Memory B cell (primary cell): ENCODE measurements around the gene CCDC107.

ENCODE experiments used
- ATAC-seq: fragments of 150-1000 bp; cut with Tn5 transposase; 2 replicates; pipeline ENCODE4 v1.10.0; 2021; ENCODE audit warnings: low read depth, mild to moderate bottlenecking, moderate library complexity
- DNase-seq, 2 donors: peaks; one replicate each; pipeline ENCODE4 v3.0.0; 2022; ENCODE audit warnings: low spot score in 2 of 2
- H3K27ac Mint-ChIP-seq: one replicate; pipeline ENCODE4 v1.8.0; 2022; ENCODE audit warnings: mild to moderate bottlenecking, moderate library complexity, mixed read lengths
- H3K27me3 Mint-ChIP-seq: one replicate; pipeline ENCODE4 v1.8.0; 2022; ENCODE audit warnings: mixed read lengths
- H3K36me3 Mint-ChIP-seq: one replicate; pipeline ENCODE4 v1.8.0; 2022; ENCODE audit warnings: mild to moderate bottlenecking, mixed read lengths
- H3K4me1 Mint-ChIP-seq: one replicate; pipeline ENCODE4 v1.8.0; 2022; ENCODE audit warnings: mixed read lengths
- H3K4me3 Mint-ChIP-seq: one replicate; pipeline ENCODE4 v1.8.0; 2022; ENCODE audit warnings: mild to moderate bottlenecking, moderate library complexity, mixed read lengths
- H3K9me3 Mint-ChIP-seq: one replicate; pipeline ENCODE4 v1.8.0; 2022; ENCODE audit warnings: mixed read lengths

Gene CCDC107

GRCh38 chr9:35660966-35661415 lies 2.9 kb downstream of the CCDC107 start:
- peak overlapping the region; percentile 13 for H3K27ac Mint-ChIP-seq
- peaks cover 7% of the 10 kb centered on the region for H3K36me3 Mint-ChIP-seq
- no peak overlapping the region for H3K4me3 Mint-ChIP-seq
- no peaks in the 10 kb centered on the region for H3K9me3 Mint-ChIP-seq
- DNase-seq (no peak), ATAC-seq (no peak)
- H3K27me3 Mint-ChIP-seq = no peaks in the 10 kb centered on the region
- H3K4me1 Mint-ChIP-seq = peaks cover 41% of the 10 kb centered on the region

DNA sequence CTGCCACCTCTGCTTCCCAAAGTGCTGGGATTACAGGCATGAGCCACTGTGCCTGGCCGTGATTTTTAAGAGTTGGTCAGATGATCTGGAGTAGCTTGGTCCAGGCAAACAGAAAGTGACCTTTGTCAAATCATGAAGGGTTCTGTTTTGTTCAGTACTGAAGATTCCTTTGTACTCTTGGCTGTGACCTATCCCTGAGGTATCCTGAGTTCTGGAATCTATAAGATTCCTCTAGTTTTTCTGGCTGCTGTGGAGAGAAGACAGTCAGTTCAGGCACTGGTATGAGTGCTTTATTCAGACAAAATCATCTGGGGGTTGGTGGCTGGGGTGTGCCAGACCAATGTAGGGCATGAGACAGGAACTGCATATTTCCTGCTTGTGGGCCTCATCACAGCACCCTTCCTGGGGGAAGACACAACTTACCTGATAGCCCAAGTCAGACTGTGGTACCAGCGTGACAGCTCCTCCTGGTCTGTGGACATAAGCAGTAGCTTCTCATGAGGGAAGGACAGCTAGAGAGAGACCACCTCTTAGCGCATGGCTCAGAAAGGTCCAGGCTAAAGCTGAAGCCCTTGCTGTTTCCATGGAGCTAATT lies 3.8 kb downstream of the CCDC107 start:
- Mint-ChIP-seq H3K9me3 (no peaks in the 10 kb centered on the region), H3K4me3 (no peak overlapping the region)
- DNase-seq = no peak

GRCh38 chr9:35662437-35662836 lies 4.3 kb downstream of the CCDC107 start:
- Mint-ChIP-seq H3K27ac (peak overlapping the region; percentile 13), H3K36me3 (peaks cover 7% of the 10 kb centered on the region), H3K4me1 (peaks cover 40% of the 10 kb centered on the region), H3K9me3 (no peaks in the 10 kb centered on the region), H3K27me3 (no peaks in the 10 kb centered on the region), H3K4me3 (no peak overlapping the region)
- ATAC-seq = no peak
- no peak for DNase-seq

More for the DNA sequence above, 3.8 kb downstream of the CCDC107 start:
- H3K4me1 Mint-ChIP-seq = peaks cover 44% of the 10 kb centered on the region
- no peaks in the 10 kb centered on the region for H3K27me3 Mint-ChIP-seq
- peak overlapping the region; percentile 13 for H3K27ac Mint-ChIP-seq
- H3K36me3 Mint-ChIP-seq = peaks cover 7% of the 10 kb centered on the region
- ATAC-seq = no peak

- peaks cover 7% of the 10 kb centered on the region for H3K36me3 Mint-ChIP-seq
- no peaks in the 10 kb centered on the region for H3K27me3 Mint-ChIP-seq
- H3K4me1 Mint-ChIP-seq = peaks cover 24% of the 10 kb centered on the region
- no peaks in the 10 kb centered on the region for H3K9me3 Mint-ChIP-seq
- H3K4me3 Mint-ChIP-seq = peak within 1 kb of the TSS; percentile 83
- ATAC-seq = peak; percentile 58
- DNase-seq = no peak
- H3K27ac Mint-ChIP-seq = peak within 1 kb of the TSS; percentile 22
These were observed 6.7 kb downstream of the CCDC107 start, which contains the start of gene ARHGEF39 for GRCh38 chr9:35664531-35665470. Gene ARHGEF39, minus strand, starts transcription at chr9:35665195. Its CDS starts 26 bp downstream, at chr9:35665169.

- peak overlapping the region; percentile 22 for H3K27ac Mint-ChIP-seq
- H3K9me3 Mint-ChIP-seq = no peaks in the 10 kb centered on the region
- H3K27me3 Mint-ChIP-seq = no peaks in the 10 kb centered on the region
- peak overlapping the region; percentile 83 for H3K4me3 Mint-ChIP-seq
- ATAC-seq (no peak), DNase-seq (no peak)
- H3K36me3 Mint-ChIP-seq = peaks cover 5% of the 10 kb centered on the region
- peaks cover 24% of the 10 kb centered on the region for H3K4me1 Mint-ChIP-seq
These were observed 7.4 kb downstream of the CCDC107 start for GRCh38 chr9:35665471-35665818.

- Mint-ChIP-seq H3K36me3 (no peaks in the 10 kb centered on the region), H3K4me3 (peak overlapping the region; percentile 83), H3K9me3 (no peaks in the 10 kb centered on the region), H3K4me1 (peaks cover 24% of the 10 kb centered on the region), H3K27me3 (no peaks in the 10 kb centered on the region), H3K27ac (no peak overlapping the region)
- ATAC-seq (no peak), DNase-seq (no peak)
These were observed 8.0 kb downstream of the CCDC107 start for GRCh38 chr9:35666045-35666444.

DNA sequence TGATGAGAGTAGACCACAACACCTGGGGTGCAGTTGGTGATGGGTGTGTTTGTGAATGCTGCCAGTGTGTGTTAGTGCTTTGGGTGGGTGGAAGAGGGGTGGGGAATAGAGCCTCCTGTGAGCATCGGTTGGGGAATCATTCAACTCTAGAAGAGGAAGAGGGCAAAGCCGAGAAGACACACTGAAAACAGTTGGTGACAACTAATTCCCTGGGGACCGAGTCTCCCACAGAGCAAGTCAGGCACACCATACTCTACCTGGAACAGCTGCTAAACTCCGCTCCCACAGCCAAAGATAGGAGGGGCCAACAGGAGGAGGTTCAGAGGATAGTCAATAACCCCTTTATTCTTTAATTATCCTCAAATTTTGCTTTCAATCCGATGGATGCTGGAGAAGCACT lies 8.5 kb downstream of the CCDC107 start:
- H3K4me1 Mint-ChIP-seq = peaks cover 24% of the 10 kb centered on the region
- H3K9me3 Mint-ChIP-seq = no peaks in the 10 kb centered on the region
- ATAC-seq (peak; percentile 52), DNase-seq (no peak)
- no peaks in the 10 kb centered on the region for H3K27me3 Mint-ChIP-seq
- no peak overlapping the region for H3K4me3 Mint-ChIP-seq
- H3K27ac Mint-ChIP-seq = no peak overlapping the region
- H3K36me3 Mint-ChIP-seq = no peaks in the 10 kb centered on the region

DNA sequence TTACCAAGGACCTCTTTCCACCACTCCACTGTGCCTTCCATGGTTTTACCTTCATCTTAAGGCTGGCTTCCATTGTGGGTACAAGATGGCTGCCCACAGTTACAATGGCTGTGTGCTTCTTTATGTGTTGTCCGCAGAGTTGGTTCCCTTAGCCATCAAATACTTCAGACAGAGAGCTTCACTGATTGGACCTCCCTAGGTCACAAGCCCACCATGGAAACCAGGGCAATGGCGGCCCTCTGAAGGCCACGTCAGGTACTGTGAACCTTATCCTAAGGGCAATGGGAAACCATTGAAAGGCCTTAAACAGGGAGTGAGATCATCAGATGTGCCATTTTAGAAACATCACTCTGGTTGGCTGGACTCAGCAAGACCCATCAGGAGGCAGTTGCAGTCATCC lies 9.8 kb downstream of the CCDC107 start:
- no peak for ATAC-seq
- no peak overlapping the region for H3K4me3 Mint-ChIP-seq
- H3K9me3 Mint-ChIP-seq = no peaks in the 10 kb centered on the region
- no peaks in the 10 kb centered on the region for H3K27me3 Mint-ChIP-seq
- H3K36me3 Mint-ChIP-seq = no peaks in the 10 kb centered on the region
- DNase-seq = no peak
- H3K27ac Mint-ChIP-seq = no peak overlapping the region
- H3K4me1 Mint-ChIP-seq = peaks cover 13% of the 10 kb centered on the region

DNA sequence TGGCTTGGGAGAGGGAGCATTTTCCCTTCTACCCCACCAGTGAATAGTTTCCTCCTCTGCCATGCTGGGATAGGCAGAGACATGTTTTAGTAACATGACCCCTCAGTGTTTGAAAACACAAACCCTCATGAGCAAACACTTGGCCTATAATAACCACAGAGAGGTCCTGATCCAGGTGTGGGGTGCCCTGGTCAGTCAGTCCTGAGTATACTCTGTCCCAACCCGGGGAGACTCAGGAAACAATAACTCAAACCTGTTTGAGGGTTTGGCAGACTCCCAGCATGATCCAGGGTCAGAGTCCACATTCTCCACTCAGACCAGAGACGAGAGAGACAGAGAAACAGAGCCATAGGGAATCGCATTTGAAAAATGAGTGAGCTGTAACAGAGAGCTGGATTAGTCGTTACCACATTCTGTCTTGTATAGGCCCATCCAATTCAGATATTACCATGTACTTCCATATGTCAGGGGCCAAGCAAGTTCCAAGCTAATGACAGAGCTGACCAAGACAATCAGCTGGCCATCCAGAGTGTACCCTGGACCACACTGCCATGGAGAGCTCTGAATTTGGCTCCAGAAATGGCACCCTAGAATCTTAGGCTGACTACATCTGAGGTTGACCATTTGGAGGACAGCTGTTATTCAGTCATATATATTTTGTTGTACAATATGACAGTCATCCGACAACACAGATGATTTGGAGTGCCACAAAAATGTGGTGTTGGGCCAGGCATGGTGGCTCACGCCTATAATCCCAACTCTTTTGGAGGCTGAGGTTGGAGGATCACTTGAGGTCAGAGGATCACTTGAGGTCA lies 11.4 kb downstream of the CCDC107 start:
- Mint-ChIP-seq H3K27me3 (peaks cover 3% of the 10 kb centered on the region), H3K36me3 (no peaks in the 10 kb centered on the region), H3K9me3 (no peaks in the 10 kb centered on the region), H3K27ac (no peak overlapping the region), H3K4me3 (no peak overlapping the region), H3K4me1 (peaks cover 16% of the 10 kb centered on the region)
- ATAC-seq = no peak
- no peak for DNase-seq

GRCh38 chr9:35673132-35674024 lies 15.3 kb downstream of the CCDC107 start, which contains the start of gene CA9:
Gene CA9, plus strand, starts transcription at chr9:35673928. Its CDS starts 32 bp downstream, at chr9:35673960.
- no peak for ATAC-seq

DNA sequence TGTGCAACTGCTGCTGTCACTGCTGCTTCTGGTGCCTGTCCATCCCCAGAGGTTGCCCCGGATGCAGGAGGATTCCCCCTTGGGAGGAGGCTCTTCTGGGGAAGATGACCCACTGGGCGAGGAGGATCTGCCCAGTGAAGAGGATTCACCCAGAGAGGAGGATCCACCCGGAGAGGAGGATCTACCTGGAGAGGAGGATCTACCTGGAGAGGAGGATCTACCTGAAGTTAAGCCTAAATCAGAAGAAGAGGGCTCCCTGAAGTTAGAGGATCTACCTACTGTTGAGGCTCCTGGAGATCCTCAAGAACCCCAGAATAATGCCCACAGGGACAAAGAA lies 15.9 kb downstream of the CCDC107 start:
- H3K27ac Mint-ChIP-seq = no peak overlapping the region
- ATAC-seq (no peak), DNase-seq (no peak)
- no peaks in the 10 kb centered on the region for H3K36me3 Mint-ChIP-seq
- no peaks in the 10 kb centered on the region for H3K9me3 Mint-ChIP-seq
- H3K4me1 Mint-ChIP-seq = peaks cover 12% of the 10 kb centered on the region
- no peak overlapping the region for H3K4me3 Mint-ChIP-seq
- peaks cover 8% of the 10 kb centered on the region for H3K27me3 Mint-ChIP-seq

More at GRCh38 chr9:35673132-35674024, 15.3 kb downstream of the CCDC107 start, which contains the start of gene CA9:
- H3K9me3 Mint-ChIP-seq = no peaks in the 10 kb centered on the region
- peaks cover 9% of the 10 kb centered on the region for H3K4me1 Mint-ChIP-seq
- H3K4me3 Mint-ChIP-seq = peak within 1 kb of the TSS; percentile 63
- no peaks in the 10 kb centered on the region for H3K36me3 Mint-ChIP-seq
- H3K27ac Mint-ChIP-seq = no peak within 1 kb of the TSS
- DNase-seq = no peak
- peaks cover 8% of the 10 kb centered on the region for H3K27me3 Mint-ChIP-seq

DNA sequence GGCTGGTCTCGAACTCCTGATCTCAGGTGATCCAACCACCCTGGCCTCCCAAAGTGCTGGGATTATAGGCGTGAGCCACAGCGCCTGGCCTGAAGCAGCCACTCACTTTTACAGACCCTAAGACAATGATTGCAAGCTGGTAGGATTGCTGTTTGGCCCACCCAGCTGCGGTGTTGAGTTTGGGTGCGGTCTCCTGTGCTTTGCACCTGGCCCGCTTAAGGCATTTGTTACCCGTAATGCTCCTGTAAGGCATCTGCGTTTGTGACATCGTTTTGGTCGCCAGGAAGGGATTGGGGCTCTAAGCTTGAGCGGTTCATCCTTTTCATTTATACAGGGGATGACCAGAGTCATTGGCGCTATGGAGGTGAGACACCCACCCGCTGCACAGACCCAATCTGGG lies 17.1 kb downstream of the CCDC107 start:
- Mint-ChIP-seq H3K4me1 (peaks cover 20% of the 10 kb centered on the region), H3K27ac (no peak overlapping the region), H3K4me3 (peak overlapping the region; percentile 62), H3K9me3 (no peaks in the 10 kb centered on the region), H3K36me3 (no peaks in the 10 kb centered on the region), H3K27me3 (peaks cover 8% of the 10 kb centered on the region)
- DNase-seq = no peak
- peak; percentile 17 for ATAC-seq
